Activated naive CD4-positive, alpha-beta T cell (primary cell): ENCODE data around the gene CMTM2.
"Not testable (repeated sequence)": the region's sequence is repeated elsewhere in the genome, so short reads cannot be mapped to it uniquely, and the experiment has no call there.

ENCODE experiments used
- DNase-seq, 4 experiments: peaks; one replicate each; lab custom pipeline; 2025; lab: John Stamatoyannopoulos, UW

CMTM2 gene

GRCh38 chr16:66630561-66631260, 51.4 kb downstream of the CMTM2 start:
- DNase-seq, result not testable (repeated sequence)

- not testable (repeated sequence) for DNase-seq
Measured at GRCh38 chr16:66631558-66631957, 52.3 kb downstream of the CMTM2 start.

GRCh38 chr16:66634527-66635196, 55.4 kb downstream of the CMTM2 start:
- no peak for DNase-seq

- DNase-seq, result no peak
Measured at GRCh38 chr16:66635406-66635805, 56.1 kb downstream of the CMTM2 start.

- DNase-seq, result no peak
Measured at GRCh38 chr16:66636199-66636598, 56.9 kb downstream of the CMTM2 start.

GRCh38 chr16:66637806-66638205, 58.5 kb downstream of the CMTM2 start:
- no peak for DNase-seq
